B cell (primary cell): ENCODE results near the gene CCDC136. TPM values are rescaled to one million over a fixed set of nuclear protein-coding genes. Genes with fewer than 3 reads are reported as not detected.

Experiments
- ATAC-seq: fragments of 200-7000 bp; cut with Tn5 transposase; one replicate; pipeline ENCODE4 v1.10.0; 2021; ENCODE audit warnings: low read depth, mild to moderate bottlenecking, moderate number of reproducible peaks, moderate library complexity
- CTCF ChIA-PET: fragments of 350-600 bp; sonication (Branson Sonifier 250); formaldehyde crosslinking; loops from one replicate; lab custom pipeline; 2021; ENCODE audit warnings: antibody characterized with exemption, inconsistent platforms; lab: Charles Lee
- POLR2A ChIA-PET: fragments of 350-600 bp; sonication (Branson Sonifier 250); formaldehyde crosslinking; loops from one replicate; lab custom pipeline; 2021; ENCODE audit warnings: antibody characterized with exemption; lab: Charles Lee
- DNase-seq: peaks from one replicate; pipeline ENCODE4 v3.0.0; 2013
- H2AFZ ChIP-seq: 2 replicates; pipeline ENCODE4 v1.6.1; 2012; ENCODE audit warnings: mild to moderate bottlenecking, low read depth, low read length; ENCODE audit not compliant: insufficient read depth, poor library complexity, severe bottlenecking
- H3K27ac ChIP-seq, 2 donors: 1 replicate in 1 of 2; 2 replicates in 1 of 2; pipeline ENCODE4 v1.5.1; 2012 to 2013; ENCODE audit warnings: low read length in 2 of 2, mild to moderate bottlenecking in 2 of 2, moderate library complexity in 1 of 2
- H3K27me3 ChIP-seq, 4 experiments: fragments of 200-600 bp in 1 of 4; sonication (generic) in 1 of 4; replicated peaks in 1 of 4; 1 replicate in 2 of 4; 2 replicates in 2 of 4; pipeline versions ENCODE4 v1.6.1 to v1.7.0; 2013 to 2016; ENCODE audit warnings: low read length in 3 of 4, mild to moderate bottlenecking in 2 of 4, mixed read lengths in 1 of 4, moderate library complexity in 1 of 4; ENCODE audit not compliant: insufficient read depth in 4 of 4, control insufficient read depth in 3 of 4; ENCODE audit errors: control extremely low read depth in 1 of 4
- H3K36me3 ChIP-seq, 2 experiments: replicated peaks in 1 of 2; 1 replicate in 1 of 2; 2 replicates in 1 of 2; pipeline versions ENCODE4 v1.6.1 to v1.7.1; 2013; ENCODE audit warnings: low read length in 1 of 2; ENCODE audit not compliant: insufficient read depth in 2 of 2, control insufficient read depth in 1 of 2; ENCODE audit errors: control extremely low read depth in 1 of 2, extremely low read depth in 1 of 2
- H3K4me1 ChIP-seq, 2 donors: fragments of 200-600 bp in 1 of 2; sonication (generic) in 1 of 2; 1 replicate in 1 of 2; 2 replicates in 1 of 2; pipeline versions ENCODE4 v1.5.1 to v1.6.1; 2013 to 2017; ENCODE audit warnings: low read length in 2 of 2; ENCODE audit not compliant: control insufficient read depth in 2 of 2, insufficient read depth in 2 of 2
- H3K4me2 ChIP-seq: replicated peaks from 2 replicates; pipeline ENCODE3; 2012; ENCODE audit warnings: mild to moderate bottlenecking, low read depth, low read length; ENCODE audit not compliant: poor library complexity, severe bottlenecking
- H3K4me3 ChIP-seq, 5 experiments: fragments of 200-600 bp in 1 of 5; sonication (generic) in 1 of 5; 1 replicate in 3 of 5; 2 replicates in 2 of 5; pipeline versions ENCODE4 v1.5.1 to v1.7.0; 2011 to 2016; ENCODE audit warnings: low read length in 4 of 5, mild to moderate bottlenecking in 4 of 5, low read depth in 2 of 5, control low read depth in 1 of 5, moderate library complexity in 1 of 5; ENCODE audit not compliant: insufficient read depth in 1 of 5; ENCODE audit errors: control extremely low read depth in 1 of 5, extremely low read depth in 1 of 5
- H3K79me2 ChIP-seq: fragments of 200-600 bp; sonication (generic); one replicate; pipeline ENCODE4 v1.6.0; 2016; ENCODE audit warnings: low read length; ENCODE audit not compliant: control insufficient read depth, insufficient read depth
- H3K9ac ChIP-seq: fragments of 200-600 bp; sonication (generic); 2 replicates; pipeline ENCODE4 v1.6.1; 2017; ENCODE audit warnings: mild to moderate bottlenecking, low read length, moderate library complexity
- H3K9me3 ChIP-seq, 3 donors: one replicate each; pipeline versions ENCODE4 v1.6.1 to v1.7.1; 2013; ENCODE audit warnings: low read length in 2 of 3; ENCODE audit not compliant: control insufficient read depth in 2 of 3, insufficient read depth in 1 of 3; ENCODE audit errors: control extremely low read depth in 1 of 3
- H4K20me1 ChIP-seq: 2 replicates; pipeline ENCODE4 v1.6.0; 2012; ENCODE audit warnings: mild to moderate bottlenecking, low read length; ENCODE audit not compliant: insufficient read depth, control insufficient read depth, poor library complexity, severe bottlenecking
- H3K27ac Mint-ChIP-seq: one replicate; pipeline ENCODE4 v1.8.0; 2021; ENCODE audit warnings: mixed read lengths
- H3K27me3 Mint-ChIP-seq: one replicate; pipeline ENCODE4 v1.8.0; 2021; ENCODE audit warnings: mixed read lengths
- H3K4me1 Mint-ChIP-seq: one replicate; pipeline ENCODE4 v1.8.0; 2021; ENCODE audit warnings: mixed read lengths
- H3K4me3 Mint-ChIP-seq: one replicate; pipeline ENCODE4 v1.8.0; 2021; ENCODE audit warnings: mixed read lengths
- H3K9me3 Mint-ChIP-seq: one replicate; pipeline ENCODE4 v1.8.0; 2022; ENCODE audit warnings: mixed read lengths; ENCODE audit not compliant: insufficient read depth
- CTCF ChIP-seq: fragments of 200-600 bp; IDR thresholded peaks from one replicate; pipeline ENCODE4 v1.8.0; 2022; ENCODE audit warnings: antibody characterized with exemption, mild to moderate bottlenecking
- EZH2 ChIP-seq: IDR thresholded peaks from 2 replicates; pipeline ENCODE4 v1.6.1; 2012; ENCODE audit warnings: borderline replicate concordance, low read depth, mild to moderate bottlenecking, moderate library complexity, low read length; ENCODE audit not compliant: insufficient read depth, poor library complexity, severe bottlenecking
- WGBS: methylation state at CpG from one replicate; pipeline ENCODE4 v1.1.5; 2013; ENCODE audit warnings: missing lambda C conversion rate; ENCODE audit not compliant: insufficient coverage; 5-methylcytosine and 5-hydroxymethylcytosine counted together
- intact Hi-C: fragments of 100-400 bp; cut with micrococcal nuclease; formaldehyde crosslinking; loops from one replicate; pipeline ENCODE4 v1.10.0; 2022
- polyA plus RNA-seq: library from polyadenylated mRNA; depleted of rRNA; stranded (reverse); fragments of >200 nt; gene quantifications from 2 replicates; pipeline ENCODE4 v1.2.3, GENCODE V29; 2012
- total RNA-seq, 2 donors: library from RNA; stranded (reverse); fragments of 120-200 nt in 1 of 2; gene quantifications; 1 replicate in 1 of 2; 2 replicates in 1 of 2; pipeline versions ENCODE4 v1.2.3 to v1.2.4, GENCODE V29; 2013 to 2022

Gene CCDC136
- total and polyA plus RNA-seq, 2 donors (not counting 1 experiment from before 2014, with no cell fraction given), result 2.2 to 13.9 TPM

- H3K4me3 Mint-ChIP-seq, result no peak overlapping the region
- no peak overlapping the region for H3K4me3 ChIP-seq
- peaks cover 20% of the 10 kb centered on the region for H3K4me1 Mint-ChIP-seq
- DNase-seq, result no peak
- peaks cover 0 to 39% (median 20%) of the 10 kb centered on the region in 4 experiments for H3K27me3 ChIP-seq
- H2AFZ ChIP-seq, result no peak overlapping the region
- H3K27ac Mint-ChIP-seq, result no peak overlapping the region
- no peak overlapping the region for H3K4me2 ChIP-seq
- H3K36me3 ChIP-seq, result no peaks in the 10 kb centered on the region
- POLR2A ChIA-PET, result no interaction called here
- 34% methylated on average over 9 of the region's 13 CpGs for WGBS
- no peaks in the 10 kb centered on the region for H4K20me1 ChIP-seq
- intact Hi-C loops, result no loop called here
- H3K27me3 Mint-ChIP-seq, result peaks cover 27% of the 10 kb centered on the region
- no peak overlapping the region for H3K9ac ChIP-seq
- TF ChIP-seq CTCF, result no peak
- TF ChIP-seq EZH2, result no peak
- CTCF ChIA-PET, result interaction anchor here (0.6 to 0.9 kb wide), 4 partner anchors 30 to 1213 kb away, joined by 3 to 5 read pairs (median 3); partner anchors contain the start of gene ATP6V1F
- H3K9me3 ChIP-seq, result peaks cover 0 to 7% (median 0%) of the 10 kb centered on the region in 3 donors
- ATAC-seq, result no peak
- no peaks in the 10 kb centered on the region for H3K79me2 ChIP-seq
- no peaks in the 10 kb centered on the region for H3K9me3 Mint-ChIP-seq
- H3K4me1 ChIP-seq, result peaks cover 31 to 32% of the 10 kb centered on the region in 2 donors
- no peak overlapping the region for H3K27ac ChIP-seq
These were observed 41.6 kb downstream of the CCDC136 start for GRCh38 chr7:128833148-128833945.

GRCh38 chr7:128833946-128834325 lies 42.2 kb downstream of the CCDC136 start:
- peaks cover 22% of the 10 kb centered on the region for H3K27me3 Mint-ChIP-seq

More at GRCh38 chr7:128833946-128834325, 42.2 kb downstream of the CCDC136 start:
- no peaks in the 10 kb centered on the region for H3K36me3 ChIP-seq
- Mint-ChIP-seq H3K9me3 (no peaks in the 10 kb centered on the region), H3K4me1 (peaks cover 20% of the 10 kb centered on the region), H3K4me3 (no peak overlapping the region), H3K27ac (no peak overlapping the region)
- H3K9me3 ChIP-seq, result peaks cover 0 to 7% (median 0%) of the 10 kb centered on the region in 3 donors
- no peaks in the 10 kb centered on the region for H4K20me1 ChIP-seq
- WGBS, result no CpG with 5 or more reads among the region's 4 CpGs
- H2AFZ ChIP-seq, result no peak overlapping the region
- POLR2A ChIA-PET, result no interaction called here
- no peak overlapping the region for H3K4me3 ChIP-seq
- no peak for TF ChIP-seq CTCF
- TF ChIP-seq EZH2, result no peak
- DNase-seq (no peak), ATAC-seq (no peak)
- intact Hi-C loops, result no loop called here
- CTCF ChIA-PET, result interaction anchor here (0.7 kb wide), 2 partner anchors 75 to 360 kb away, joined by 3 read pairs; no protein-coding TSS in a partner anchor
- H3K79me2 ChIP-seq, result no peaks in the 10 kb centered on the region
- H3K4me2 ChIP-seq, result no peak overlapping the region
- no peak overlapping the region for H3K27ac ChIP-seq
- peaks cover 0 to 34% (median 16%) of the 10 kb centered on the region in 4 experiments for H3K27me3 ChIP-seq
- no peak overlapping the region for H3K9ac ChIP-seq
- peaks cover 29 to 31% of the 10 kb centered on the region in 2 donors for H3K4me1 ChIP-seq
